K562 (cell line): ENCODE data around the gene OSBPL1A. TPM values are rescaled to one million over a fixed set of nuclear protein-coding genes. Genes with fewer than 3 reads are reported as not detected.

Experiments
- ATAC-seq: fragments of 200-7000 bp; cut with Tn5 transposase; 3 replicates; pipeline ENCODE4 v1.9.1; 2020; ENCODE audit warnings: moderate library complexity
- BruUV-seq: library from RNA; stranded (reverse); fragments of 400-500 nt; replicated peaks from 2 replicates; lab custom pipeline; 2021; lab: Mats Ljungman, UMichigan
- CTCF ChIA-PET: fragments of 300-600 bp; formaldehyde crosslinking; extraction: SDS; loops from one replicate; lab custom pipeline; 2021; ENCODE audit warnings: low intra/inter-chr PET ratio; lab: Yijun Ruan, JAX
- POLR2A ChIA-PET: fragments of 300-600, 350-650 bp; sonication (Branson Sonifier 250); formaldehyde crosslinking; extraction: SDS; loops from one replicate; lab custom pipeline; 2021; ENCODE audit warnings: antibody characterized with exemption, inconsistent platforms; lab: Yijun Ruan, JAX
- DNase-seq, 4 experiments: peaks; one replicate each; pipeline versions ENCODE4 v3.0.0 to v3.0.0-alpha.2; 2011 to 2018; ENCODE audit warnings: low spot score in 3 of 4, mixed read lengths in 3 of 4; ENCODE audit errors: extremely low read depth in 1 of 4
- FAIRE-seq: peaks from 2 replicates; lab custom pipeline; 2011; peaks lifted over from hg19 to GRCh38; lab: Jason Lieb, UNC
- H2AFZ ChIP-seq: 2 replicates; pipeline ENCODE4 v1.6.0; 2011; ENCODE audit warnings: low read depth, low read length, control low read depth, inconsistent platforms
- H3K27ac ChIP-seq: fragments of 200-600 bp; 3 replicates; pipeline ENCODE4 v1.8.0; 2011; ENCODE audit warnings: low read depth, mild to moderate bottlenecking, control low read depth, inconsistent platforms, low read length, moderate library complexity, mixed read lengths; ENCODE audit errors: extremely low read depth
- H3K27me3 ChIP-seq, 2 experiments: fragments of 300-600 bp in 1 of 2; 2 replicates in 1 of 2; 3 replicates in 1 of 2; pipeline versions ENCODE4 v1.6.0 to v1.8.0; 2011; ENCODE audit warnings: inconsistent platforms in 2 of 2, low read length in 2 of 2, mild to moderate bottlenecking in 1 of 2, mixed read lengths in 1 of 2, moderate library complexity in 1 of 2; ENCODE audit not compliant: control insufficient read depth in 2 of 2, insufficient read depth in 2 of 2
- H3K36me3 ChIP-seq: fragments of 300-600 bp; 3 replicates; pipeline ENCODE4 v1.8.0; 2011; ENCODE audit warnings: mild to moderate bottlenecking, low read length, inconsistent platforms; ENCODE audit not compliant: control insufficient read depth, insufficient read depth
- H3K4me1 ChIP-seq, 2 experiments: fragments of 200-600 bp in 1 of 2; replicated peaks in 1 of 2; 2 replicates in 1 of 2; 3 replicates in 1 of 2; pipeline versions ENCODE4 v1.5.1 to v1.8.0; 2011; ENCODE audit warnings: inconsistent platforms in 2 of 2, low read length in 2 of 2, mild to moderate bottlenecking in 1 of 2, mixed read lengths in 1 of 2, moderate library complexity in 1 of 2; ENCODE audit not compliant: control insufficient read depth in 2 of 2, insufficient read depth in 2 of 2
- H3K4me2 ChIP-seq: 2 replicates; pipeline ENCODE4 v1.6.1; 2011; ENCODE audit warnings: low read length, control low read depth, inconsistent platforms, mixed read lengths; ENCODE audit not compliant: insufficient read depth
- H3K4me3 ChIP-seq: fragments of 200-600 bp; sonication (generic), shearing (Covaris generic); 2 replicates; pipeline ENCODE4 v1.5.1; 2016; ENCODE audit warnings: control low read depth, inconsistent platforms
- H3K79me2 ChIP-seq: fragments of 200-600 bp; 3 replicates; pipeline ENCODE4 v1.8.0; 2011; ENCODE audit warnings: low read length, inconsistent platforms; ENCODE audit not compliant: control insufficient read depth, insufficient read depth
- H3K9ac ChIP-seq, 2 experiments: 2 replicates each; pipeline versions ENCODE4 v1.6.0 to v1.6.1; 2011; ENCODE audit warnings: low read depth in 2 of 2, low read length in 2 of 2, control low read depth in 1 of 2, inconsistent platforms in 1 of 2, mild to moderate bottlenecking in 1 of 2, mixed read lengths in 1 of 2; ENCODE audit not compliant: insufficient read depth in 1 of 2
- H3K9me1 ChIP-seq: one replicate; pipeline ENCODE4 v1.6.0; 2011; ENCODE audit warnings: inconsistent platforms, mild to moderate bottlenecking, low read length, moderate library complexity; ENCODE audit not compliant: control insufficient read depth, insufficient read depth
- H3K9me3 ChIP-seq: replicated peaks from 2 replicates; pipeline ENCODE4 v1.5.1; 2011; ENCODE audit warnings: low read depth, low read length, inconsistent platforms; ENCODE audit not compliant: control insufficient read depth, insufficient read depth
- H4K20me1 ChIP-seq: replicated peaks from 2 replicates; pipeline ENCODE4 v1.6.1; 2011; ENCODE audit warnings: low read length, inconsistent platforms, mixed read lengths; ENCODE audit not compliant: control insufficient read depth, insufficient read depth
- CXXC5 ChIP-seq: fragments of 250-450 bp; sonication (Bioruptor Pico); IDR thresholded peaks from 2 replicates; pipeline ENCODE4 v1.8.0; 2022; ENCODE audit warnings: inconsistent platforms, mild to moderate bottlenecking, moderate library complexity
- NCOA6 ChIP-seq: fragments of 450-650 bp; IDR thresholded peaks from 2 replicates; pipeline ENCODE4 v1.6.1; 2017; ENCODE audit warnings: mild to moderate bottlenecking
- POLR2G ChIP-seq: fragments of 200-400 bp; formaldehyde crosslinking; IDR thresholded peaks from 2 replicates; pipeline ENCODE4 v1.6.1; 2017; ENCODE audit warnings: low read depth, mild to moderate bottlenecking, antibody characterized with exemption, low read length, moderate library complexity
- RFX7 ChIP-seq: fragments of 250-450 bp; sonication (Bioruptor Pico); IDR thresholded peaks from 2 replicates; pipeline ENCODE4 v1.5.1; 2021; ENCODE audit warnings: mild to moderate bottlenecking
- ZBTB7A ChIP-seq: IDR thresholded peaks from 2 replicates; pipeline ENCODE4 v1.6.1; 2011; ENCODE audit warnings: low read depth, mild to moderate bottlenecking, low read length, moderate library complexity, borderline replicate concordance; ENCODE audit not compliant: control insufficient read depth
- ZNF41 ChIP-seq: fragments of 250-450 bp; sonication (Bioruptor Pico); conservative IDR thresholded peaks from 2 replicates; pipeline ENCODE4 v1.4.0; 2020; ENCODE audit warnings: mild to moderate bottlenecking
- ZNF445 ChIP-seq: fragments of 250-450 bp; sonication (Bioruptor Pico); IDR thresholded peaks from 2 replicates; pipeline ENCODE4 v1.4.0; 2020; ENCODE audit warnings: low read depth, mild to moderate bottlenecking, moderate library complexity
- WGBS: fragments of 100-300 bp; shearing (Covaris generic); methylation state at CpG from one replicate; pipeline ENCODE4 v1.1.6; 2016; ENCODE audit warnings: low coverage, mixed read lengths; ENCODE audit not compliant: insufficient coverage; ENCODE audit errors: missing lambda C conversion rate; 5-methylcytosine and 5-hydroxymethylcytosine counted together
- in situ Hi-C: fragments of 300-500 bp; cut with MboI; formaldehyde crosslinking; loops from 4 replicates; pipeline ENCODE4 v1.15.0; 2018; ENCODE audit warnings: inconsistent platforms, mixed read lengths
- intact Hi-C: fragments of 100-400 bp; cut with micrococcal nuclease; formaldehyde crosslinking; loops from 2 replicates; pipeline ENCODE4 v1.14.2; 2022
- polyA plus RNA-seq, 8 experiments: library from polyadenylated mRNA; depleted of rRNA in 4 of 8; stranded (reverse) in 5 of 8; unstranded in 3 of 8; fragments of >200 nt; fragmentation: Nextera tagmentation in 2 of 8; fragmentation: Illumina TruSeq in 1 of 8; extraction: Ambion mirVana in 2 of 8; extraction: Trizol in 1 of 8; gene quantifications; 2 replicates each; pipeline versions ENCODE4 v1.2.1 to v1.2.3, GENCODE V29; 2011 to 2014; ENCODE audit warnings: inconsistent platforms in 1 of 8, missing spikeins in 1 of 8
- total RNA-seq, 7 experiments: library from RNA; depleted of rRNA in 6 of 7; stranded (reverse); fragments of >200 nt in 6 of 7; fragmentation: Illumina TruSeq in 2 of 7; extraction: Trizol in 2 of 7; gene quantifications; 2 replicates each; pipeline versions ENCODE4 v1.2.1 to v1.2.3, GENCODE V29; 2011 to 2021; ENCODE audit warnings: low replicate concordance in 1 of 7
- TF ChIP-seq, protein P1 (sequence below), 2 experiments: fragments of 150-350 bp in 1 of 2; IDR thresholded peaks; 2 replicates each; pipeline ENCODE4 v1.6.1; 2012 to 2016; ENCODE audit warnings: low read depth in 2 of 2, low read length in 2 of 2, mild to moderate bottlenecking in 1 of 2, moderate library complexity in 1 of 2
- TF ChIP-seq, protein P2 (sequence below): fragments of 250-450 bp; sonication (Bioruptor Pico); IDR thresholded peaks from 2 replicates; pipeline ENCODE4 v1.4.0; 2020

The OSBPL1A gene
- total and polyA plus RNA-seq, 9 of the 15 experiments (the other 6 are each of a cell fraction or from before 2014, with no cell fraction given), result 0.40 to 0.49 TPM; not detected in 7

DNA sequence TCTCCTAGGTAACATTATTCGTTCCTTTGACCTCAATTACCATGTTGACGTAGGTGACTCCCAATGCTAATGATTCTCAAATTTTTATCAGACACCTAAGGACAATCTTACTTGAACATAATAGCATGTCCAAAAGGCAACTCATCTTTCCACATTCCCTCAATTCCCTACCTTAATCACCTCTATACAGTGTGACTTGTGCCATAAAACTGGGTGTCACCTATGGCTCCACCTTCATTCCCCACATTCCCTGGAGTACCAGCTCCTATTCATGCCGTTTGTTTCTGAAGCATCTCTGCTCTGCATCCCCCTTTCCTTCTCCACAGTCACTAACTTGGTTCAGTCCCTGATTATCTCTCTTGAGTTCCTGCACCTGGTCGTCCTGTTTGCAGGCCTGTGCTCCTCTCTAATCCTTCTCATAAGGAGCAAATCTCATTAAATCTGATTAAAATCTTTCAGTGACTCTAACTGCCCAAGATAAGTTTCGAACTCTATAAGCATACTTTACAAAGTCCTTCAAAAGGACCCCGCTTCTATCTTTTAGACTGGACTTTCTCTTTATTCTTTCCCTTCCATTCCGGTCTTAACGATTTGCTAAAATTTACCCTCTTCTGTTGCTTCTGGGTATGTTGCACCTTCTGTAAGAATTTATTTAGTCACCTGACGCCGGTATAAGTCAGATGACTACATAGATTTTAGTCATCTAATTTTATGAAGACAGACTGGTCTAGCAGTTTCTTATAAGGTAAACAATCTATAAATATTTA, 128.7 kb downstream of the OSBPL1A start:
- peaks cover 0 to 7% of the 10 kb centered on the region in 2 experiments; a peak in 1 of 5 replicates for H3K4me1 ChIP-seq
- CTCF ChIA-PET, result no interaction called here
- no TSS peak for BruUV-seq
- 2% methylated on average over 10 of the region's 10 CpGs for WGBS
- H3K9me3 ChIP-seq, result no peaks in the 10 kb centered on the region
- TF ChIP-seq RFX7 (CRISPR knock-in tag), result no peak
- no peak for TF ChIP-seq ZNF445 (CRISPR knock-in tag)
- TF ChIP-seq ZBTB7A, result no peak
- no peak for TF ChIP-seq CXXC5 (CRISPR knock-in tag)
- no peak for TF ChIP-seq NCOA6
- TF ChIP-seq ZNF41 (CRISPR knock-in tag), result no peak
- TF ChIP-seq, protein P1, sequence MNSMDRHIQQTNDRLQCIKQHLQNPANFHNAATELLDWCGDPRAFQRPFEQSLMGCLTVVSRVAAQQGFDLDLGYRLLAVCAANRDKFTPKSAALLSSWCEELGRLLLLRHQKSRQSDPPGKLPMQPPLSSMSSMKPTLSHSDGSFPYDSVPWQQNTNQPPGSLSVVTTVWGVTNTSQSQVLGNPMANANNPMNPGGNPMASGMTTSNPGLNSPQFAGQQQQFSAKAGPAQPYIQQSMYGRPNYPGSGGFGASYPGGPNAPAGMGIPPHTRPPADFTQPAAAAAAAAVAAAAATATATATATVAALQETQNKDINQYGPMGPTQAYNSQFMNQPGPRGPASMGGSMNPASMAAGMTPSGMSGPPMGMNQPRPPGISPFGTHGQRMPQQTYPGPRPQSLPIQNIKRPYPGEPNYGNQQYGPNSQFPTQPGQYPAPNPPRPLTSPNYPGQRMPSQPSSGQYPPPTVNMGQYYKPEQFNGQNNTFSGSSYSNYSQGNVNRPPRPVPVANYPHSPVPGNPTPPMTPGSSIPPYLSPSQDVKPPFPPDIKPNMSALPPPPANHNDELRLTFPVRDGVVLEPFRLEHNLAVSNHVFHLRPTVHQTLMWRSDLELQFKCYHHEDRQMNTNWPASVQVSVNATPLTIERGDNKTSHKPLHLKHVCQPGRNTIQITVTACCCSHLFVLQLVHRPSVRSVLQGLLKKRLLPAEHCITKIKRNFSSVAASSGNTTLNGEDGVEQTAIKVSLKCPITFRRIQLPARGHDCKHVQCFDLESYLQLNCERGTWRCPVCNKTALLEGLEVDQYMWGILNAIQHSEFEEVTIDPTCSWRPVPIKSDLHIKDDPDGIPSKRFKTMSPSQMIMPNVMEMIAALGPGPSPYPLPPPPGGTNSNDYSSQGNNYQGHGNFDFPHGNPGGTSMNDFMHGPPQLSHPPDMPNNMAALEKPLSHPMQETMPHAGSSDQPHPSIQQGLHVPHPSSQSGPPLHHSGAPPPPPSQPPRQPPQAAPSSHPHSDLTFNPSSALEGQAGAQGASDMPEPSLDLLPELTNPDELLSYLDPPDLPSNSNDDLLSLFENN (IDR thresholded peaks at IDR 0.05; ENCODE audit: low read depth in 2 of 2, low read length in 2 of 2), result no peak
- TF ChIP-seq POLR2G, result no peak
- TF ChIP-seq, protein P2, sequence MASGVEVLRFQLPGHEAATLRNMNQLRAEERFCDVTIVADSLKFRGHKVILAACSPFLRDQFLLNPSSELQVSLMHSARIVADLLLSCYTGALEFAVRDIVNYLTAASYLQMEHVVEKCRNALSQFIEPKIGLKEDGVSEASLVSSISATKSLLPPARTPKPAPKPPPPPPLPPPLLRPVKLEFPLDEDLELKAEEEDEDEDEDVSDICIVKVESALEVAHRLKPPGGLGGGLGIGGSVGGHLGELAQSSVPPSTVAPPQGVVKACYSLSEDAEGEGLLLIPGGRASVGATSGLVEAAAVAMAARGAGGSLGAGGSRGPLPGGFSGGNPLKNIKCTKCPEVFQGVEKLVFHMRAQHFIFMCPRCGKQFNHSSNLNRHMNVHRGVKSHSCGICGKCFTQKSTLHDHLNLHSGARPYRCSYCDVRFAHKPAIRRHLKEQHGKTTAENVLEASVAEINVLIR (CRISPR knock-in tag), result no peak
- H3K4me2 ChIP-seq, result no peak overlapping the region
- POLR2A ChIA-PET, result no interaction called here
- intact Hi-C loops (no loop called here), in situ Hi-C loops (no loop called here)
- no peak overlapping the region for H2AFZ ChIP-seq
- H3K27ac ChIP-seq, result no peak overlapping the region
- H4K20me1 ChIP-seq, result no peaks in the 10 kb centered on the region
- no peak for ATAC-seq
- no peak for FAIRE-seq
- no peaks in the 10 kb centered on the region for H3K79me2 ChIP-seq
- H3K9ac ChIP-seq, result no peak overlapping the region
- H3K4me3 ChIP-seq, result no peak overlapping the region
- DNase-seq, result no peak
- H3K36me3 ChIP-seq, result no peaks in the 10 kb centered on the region
- H3K27me3 ChIP-seq, result peaks cover 12 to 20% of the 10 kb centered on the region in 2 experiments; a peak in 4 of 5 replicates
- no peaks in the 10 kb centered on the region for H3K9me1 ChIP-seq
